HG02588 (cell line): ENCODE data around the gene SDK2.
A peak's percentile ranks its signal among the peaks of the same experiment; 100 is the strongest.
"Not testable (repeated sequence)": the region's sequence is repeated elsewhere in the genome, so short reads cannot be mapped to it uniquely, and the experiment has no call there.

Experiments
- ATAC-seq: cut with Tn5 transposase; IDR thresholded peaks from one replicate; pipeline ENCODE4 v1.9.1; 2021; ENCODE audit warnings: mild to moderate bottlenecking, moderate library complexity; ENCODE audit not compliant: unreplicated experiment

SDK2 gene

DNA sequence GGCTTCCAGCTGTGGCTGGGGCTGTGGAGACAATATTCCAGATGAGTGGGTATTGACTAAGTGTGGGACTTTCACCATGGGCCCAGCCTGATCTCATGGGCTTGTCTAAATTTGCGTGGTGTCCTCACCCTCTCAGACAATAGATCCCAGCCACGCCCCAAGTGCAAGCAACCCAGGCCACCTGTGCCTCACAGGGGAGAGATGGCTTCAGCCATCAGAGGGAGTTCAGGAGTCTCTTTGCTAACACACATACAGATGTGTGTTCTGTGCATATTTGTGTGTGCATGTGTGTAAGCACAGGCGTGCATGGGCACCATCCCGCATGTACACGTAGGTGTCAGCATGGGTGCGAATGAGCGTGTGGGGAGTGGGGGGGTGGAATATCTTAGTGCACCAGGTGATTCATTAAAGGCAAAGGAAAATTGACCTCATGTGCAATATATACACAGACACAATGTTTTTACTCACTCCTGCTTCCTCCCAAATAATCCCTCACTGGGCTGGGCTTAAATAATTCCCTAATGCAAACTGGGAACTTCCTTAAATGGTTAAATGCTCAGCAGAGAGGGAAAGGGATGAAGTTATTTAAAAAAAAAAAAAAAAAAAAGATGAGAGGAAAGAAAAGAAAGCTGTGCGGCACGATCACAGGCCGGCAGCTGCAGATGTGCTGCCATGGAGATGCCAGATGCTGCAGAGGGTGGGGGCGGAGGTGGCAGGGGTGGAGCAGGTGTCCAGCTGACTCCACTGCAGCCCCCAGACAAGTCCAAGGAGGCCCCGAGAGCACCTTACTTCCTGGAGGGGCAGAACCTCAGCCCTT, 308.4 kb downstream of the SDK2 start:
- ATAC-seq: no peak

GRCh38 chr17:73334771-73335513, 309.3 kb downstream of the SDK2 start:
- no peak for ATAC-seq

DNA sequence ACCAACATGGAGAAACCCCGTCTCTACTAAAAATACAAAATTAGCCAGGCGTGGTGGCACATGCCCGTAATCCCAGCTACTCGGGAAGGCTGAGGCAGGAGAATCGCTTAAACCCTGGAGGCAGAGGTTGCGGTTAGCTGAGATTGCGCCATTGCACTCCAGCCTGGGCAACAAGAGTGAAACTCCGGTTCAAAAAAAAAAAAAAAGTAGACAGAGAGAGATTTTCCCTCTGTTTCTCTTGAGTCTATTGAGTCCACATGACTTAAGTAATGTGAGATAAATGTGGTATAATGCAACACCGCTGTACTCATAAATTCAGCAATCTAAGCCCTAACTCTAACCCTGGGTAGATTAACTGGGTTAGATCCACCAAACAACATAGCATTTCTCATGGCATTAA, 310.8 kb downstream of the SDK2 start:
- ATAC-seq: not testable (repeated sequence)

DNA sequence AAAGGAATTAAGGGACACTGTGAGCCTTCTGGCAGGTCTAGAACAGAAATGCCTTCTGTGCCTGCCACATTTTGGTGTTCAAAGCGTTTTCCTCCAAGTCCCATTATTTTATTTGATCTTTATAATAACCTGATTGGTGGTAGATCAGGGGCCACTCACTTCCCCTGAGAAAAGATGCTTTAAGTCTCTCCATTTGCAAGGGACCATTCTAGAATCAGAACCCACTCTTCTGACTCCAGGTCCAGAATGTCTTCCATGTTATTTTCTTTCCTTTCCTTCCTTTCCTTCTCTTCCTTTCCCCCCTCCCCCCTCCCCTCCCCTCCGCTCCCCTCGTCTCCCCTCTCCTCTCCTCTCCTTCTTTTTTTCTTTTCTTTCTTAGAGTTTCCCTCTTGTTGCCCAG, 313.2 kb downstream of the SDK2 start:
- no peak for ATAC-seq

DNA sequence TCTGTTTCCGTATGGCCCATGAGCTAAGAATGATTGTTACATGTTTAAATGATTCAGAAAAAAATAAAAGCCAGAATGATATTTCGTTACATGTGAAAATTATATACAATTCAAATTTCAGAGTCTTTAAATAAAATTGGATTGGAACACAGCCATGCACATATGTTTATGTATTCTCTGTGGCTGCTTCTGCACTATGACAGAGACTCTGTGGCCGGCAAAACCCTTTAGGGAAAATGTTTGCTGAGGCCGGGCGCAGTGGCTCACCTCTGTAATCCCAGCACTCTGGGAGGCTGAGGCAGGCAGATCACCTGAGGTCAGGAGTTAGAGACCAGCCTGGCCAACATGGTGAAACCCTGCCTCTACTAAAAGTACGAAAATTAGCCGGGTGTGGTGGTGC, 316.6 kb downstream of the SDK2 start:
- ATAC-seq: no peak

DNA sequence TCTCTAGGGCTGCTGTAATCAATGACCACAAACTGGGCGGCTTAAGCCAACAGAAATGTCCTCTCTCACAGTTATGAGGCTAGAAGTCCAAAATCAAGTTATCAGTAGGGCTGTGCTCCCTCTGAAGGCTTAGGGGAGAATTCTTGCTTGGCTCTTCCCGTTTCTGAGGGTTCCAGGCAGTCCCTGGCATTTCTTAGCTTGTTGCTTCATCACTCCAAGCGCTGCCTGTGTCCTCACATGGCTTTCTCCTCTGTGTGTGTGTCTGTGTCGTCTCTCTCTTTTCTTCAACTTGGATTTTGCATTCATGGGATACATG, 318.8 kb downstream of the SDK2 start:
- no peak for ATAC-seq

GRCh38 chr17:73324711-73325526, 319.3 kb downstream of the SDK2 start:
- ATAC-seq: no peak

DNA sequence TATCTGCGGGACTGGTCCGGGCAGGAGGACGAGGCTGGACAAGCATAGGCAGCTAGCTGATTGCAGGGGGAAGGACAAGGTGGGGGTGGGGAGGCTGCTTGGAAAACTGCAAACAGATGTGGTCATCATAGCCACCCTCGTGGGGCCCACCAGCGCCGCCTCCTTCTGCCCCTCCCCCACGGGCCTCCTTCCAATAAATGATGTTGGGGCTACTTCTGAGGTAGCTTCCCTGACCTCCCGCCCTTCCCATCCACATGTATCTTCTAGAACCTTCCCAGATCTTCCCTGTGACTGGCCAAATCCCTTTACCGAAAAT, 320.1 kb downstream of the SDK2 start:
- no peak for ATAC-seq

- ATAC-seq: no peak
These were observed 320.7 kb downstream of the SDK2 start for GRCh38 chr17:73323409-73324159.

DNA sequence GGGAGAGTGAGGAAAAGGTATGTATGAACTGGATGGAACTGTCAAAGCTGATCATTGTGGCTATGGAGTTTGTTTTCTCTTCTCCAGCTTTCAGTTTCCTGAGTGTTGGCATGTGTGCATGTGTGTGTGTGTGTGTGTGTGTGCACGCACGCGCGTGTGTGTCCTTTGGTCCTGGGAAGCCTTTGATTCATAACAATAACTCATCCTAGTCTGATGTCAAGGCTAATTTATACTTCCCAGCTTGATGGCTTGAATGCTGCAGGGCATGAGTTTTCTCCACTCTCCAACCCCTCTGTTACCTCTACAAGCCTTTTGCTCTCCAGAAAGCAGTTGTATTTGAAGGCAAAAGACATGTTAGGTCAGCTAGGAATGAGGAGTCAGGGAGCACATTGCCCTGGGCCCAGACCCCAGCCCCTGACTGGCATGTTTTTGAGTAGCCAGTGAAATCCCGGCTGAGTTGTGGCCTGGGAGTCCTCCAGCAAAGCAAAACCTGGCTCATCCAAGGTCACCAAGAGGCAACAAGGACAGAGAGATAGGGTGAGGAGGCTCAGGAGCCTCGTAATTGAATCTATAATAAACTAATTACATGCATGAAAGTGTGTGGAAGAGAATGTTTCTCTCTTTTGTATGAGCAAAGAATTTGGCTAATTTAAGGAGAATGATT, 323.5 kb downstream of the SDK2 start:
- ATAC-seq: no peak

DNA sequence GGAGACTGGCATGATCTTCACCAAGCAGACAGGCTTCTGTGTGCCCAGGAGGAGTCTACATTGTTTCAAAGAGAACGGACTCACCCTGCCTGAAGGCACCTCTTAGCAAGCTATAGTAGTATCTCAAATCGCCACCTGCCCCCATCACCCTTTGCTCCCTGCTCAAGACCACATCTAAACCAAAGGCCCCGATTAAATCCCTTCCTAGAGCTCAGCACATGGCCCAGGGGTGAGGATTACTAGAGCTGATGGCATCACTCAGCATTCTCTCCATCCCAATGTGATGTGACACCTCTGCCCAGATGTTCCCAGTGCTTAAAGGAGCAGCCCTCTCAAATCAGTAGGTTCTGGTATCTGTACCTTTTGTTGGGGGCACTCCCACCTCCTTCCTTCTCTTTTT, 324.5 kb downstream of the SDK2 start:
- no peak for ATAC-seq

- no peak for ATAC-seq
These were observed 325.4 kb downstream of the SDK2 start for GRCh38 chr17:73318836-73319235.

DNA sequence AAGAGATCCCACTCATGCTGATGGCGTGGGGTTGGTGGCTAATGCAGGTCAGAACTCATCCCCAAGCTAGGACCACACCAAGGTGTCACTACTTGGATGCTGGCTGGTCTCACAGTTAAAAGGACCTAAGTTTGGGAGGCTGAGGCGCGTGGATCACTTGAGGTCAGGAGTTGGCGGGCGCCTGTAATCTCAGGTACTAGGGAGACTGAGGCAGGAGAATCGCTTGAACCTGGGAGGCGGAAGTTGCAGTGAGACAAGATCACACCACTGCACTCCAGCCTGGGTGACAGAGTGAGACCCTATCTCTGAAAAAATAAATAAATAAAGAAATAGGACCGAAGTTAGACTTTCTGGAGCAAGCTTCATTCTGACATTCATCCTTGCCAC, 325.8 kb downstream of the SDK2 start:
- ATAC-seq: no peak

DNA sequence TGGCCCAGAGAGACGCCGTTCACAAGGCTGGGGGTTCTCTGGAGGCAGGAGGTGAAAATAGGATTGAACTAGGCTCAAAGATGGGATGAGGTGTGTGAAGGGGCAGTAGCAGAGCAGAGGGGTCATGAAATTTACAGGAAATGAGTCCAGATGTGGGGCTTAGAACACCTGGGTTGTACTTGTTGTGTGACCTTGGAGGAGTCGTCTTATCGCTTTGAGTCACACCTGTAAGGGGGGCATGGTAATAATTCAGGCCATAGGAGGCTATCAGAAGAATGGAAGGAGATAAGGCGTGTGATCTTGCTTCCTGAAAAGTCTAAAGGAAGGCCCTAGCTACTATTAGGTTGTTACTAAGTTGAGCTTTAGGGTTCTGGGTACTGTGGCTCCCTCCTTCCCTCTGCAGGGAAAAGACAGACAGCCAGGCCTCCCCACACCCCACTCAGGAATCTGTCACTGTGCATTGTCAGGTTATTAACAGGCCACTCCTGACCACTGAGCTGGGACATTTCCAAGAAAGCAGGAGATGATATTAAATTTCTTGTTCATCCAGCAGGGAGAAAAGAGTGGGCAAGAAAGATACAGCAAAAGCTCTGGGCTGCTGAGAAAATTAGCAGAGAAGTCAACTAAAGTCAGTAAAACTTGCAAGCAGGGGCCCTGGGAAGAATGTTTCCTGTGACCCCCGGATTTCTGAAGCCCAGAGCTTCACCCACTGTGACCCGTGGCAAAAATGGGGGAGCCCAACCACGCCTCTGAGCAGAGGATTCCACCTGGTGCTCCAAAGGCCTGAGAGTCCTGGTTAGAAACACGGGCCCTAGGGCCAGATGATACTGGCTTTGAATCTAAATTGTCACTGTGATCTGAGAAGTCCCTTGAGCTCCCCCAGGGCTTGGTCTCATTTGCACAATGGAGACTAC, 326.5 kb downstream of the SDK2 start:
- no peak for ATAC-seq

DNA sequence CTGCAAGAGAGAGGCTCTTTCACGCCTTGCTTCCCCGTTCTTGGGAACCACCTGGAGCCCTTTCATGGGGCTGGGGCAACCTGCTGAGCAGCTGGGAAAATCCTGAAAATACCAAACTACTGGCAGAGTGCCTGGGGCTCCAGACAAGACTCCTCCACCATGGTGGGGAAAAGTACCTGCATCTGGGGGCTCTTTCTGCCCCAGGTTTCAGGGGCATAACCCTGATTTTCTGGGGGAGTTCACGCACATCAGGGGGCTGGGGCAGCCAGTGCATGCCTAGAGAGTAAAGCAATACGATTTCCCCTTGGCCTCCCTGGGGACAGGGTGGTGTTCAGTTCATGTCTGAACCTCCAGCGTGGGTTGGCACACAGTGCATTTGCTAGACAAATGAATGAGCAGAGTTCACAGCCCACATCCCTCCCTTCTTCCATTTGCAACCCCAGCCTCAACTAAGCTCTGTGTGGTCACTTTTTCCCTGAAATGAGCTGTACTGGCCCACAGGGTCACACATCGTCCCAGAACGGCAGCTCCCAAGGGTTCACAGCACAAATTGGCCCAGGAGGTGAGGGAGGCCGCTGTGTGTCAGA, 327.2 kb downstream of the SDK2 start:
- ATAC-seq: peak; percentile 79

- no peak for ATAC-seq
These were observed 328.8 kb downstream of the SDK2 start for GRCh38 chr17:73315471-73315870.

DNA sequence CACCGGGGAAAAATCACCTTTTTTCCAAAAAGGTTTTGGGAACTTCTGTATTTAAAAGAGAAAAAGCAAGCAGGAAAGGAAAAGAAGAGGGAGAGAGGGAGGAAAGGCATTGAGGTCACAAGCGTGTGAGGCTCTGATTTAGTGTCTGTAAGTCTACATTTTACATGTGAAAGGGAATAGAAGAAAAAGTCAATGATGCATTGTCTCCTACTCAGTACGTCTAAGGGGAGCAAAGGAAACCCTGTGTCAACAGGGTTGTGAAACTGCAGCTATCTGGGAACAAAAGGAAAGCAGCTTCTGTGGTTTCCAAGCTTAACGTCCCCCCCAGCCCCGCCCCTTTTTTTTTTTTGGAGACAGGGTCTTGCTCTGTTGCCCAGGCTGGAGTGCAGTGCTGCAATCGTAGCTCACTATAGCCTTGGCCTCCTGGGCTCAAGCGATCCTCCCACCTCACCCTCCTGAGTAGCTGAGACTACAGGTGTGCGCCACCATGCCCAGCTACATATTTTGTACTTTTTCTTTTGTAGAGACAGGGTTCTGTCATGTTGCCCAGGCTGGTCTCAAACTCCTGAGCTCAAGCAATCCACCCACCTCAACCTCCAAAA, 330.6 kb downstream of the SDK2 start:
- ATAC-seq: no peak

DNA sequence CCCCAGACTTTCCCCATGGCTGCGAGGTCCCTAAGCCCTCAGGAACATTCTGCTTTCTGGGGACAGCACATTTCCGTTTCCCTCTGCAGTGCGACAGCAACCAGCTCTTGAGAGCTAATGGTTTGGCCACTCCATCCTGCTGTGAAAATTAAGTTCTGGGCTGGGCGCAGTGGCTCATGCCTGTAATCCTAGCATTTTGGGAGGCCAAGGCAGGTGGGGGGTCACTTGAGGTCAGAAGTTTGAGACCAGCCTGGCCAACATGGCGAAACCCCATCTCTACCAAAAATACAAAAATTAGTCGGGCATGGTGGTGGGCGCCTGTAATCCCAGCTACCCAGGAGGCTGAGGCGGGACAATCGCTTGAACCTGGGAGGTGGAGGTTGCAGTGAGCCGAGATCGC, 331.4 kb downstream of the SDK2 start:
- ATAC-seq: not testable (repeated sequence)
